H9 (cell line): ENCODE measurements around the gene IRAK1BP1. TPM values are rescaled to one million over a fixed set of nuclear protein-coding genes. Genes with fewer than 3 reads are reported as not detected.

Experiments used
- DNase-seq: peaks from one replicate; pipeline ENCODE4 v3.0.0-alpha.2; 2017
- H2AFZ ChIP-seq: one replicate; pipeline ENCODE4 v1.6.1; 2013; ENCODE audit warnings: mild to moderate bottlenecking, low read length, control low read depth, moderate library complexity
- H2AK5ac ChIP-seq: 2 replicates; pipeline ENCODE4 v1.6.1; 2013; ENCODE audit warnings: low read length, control low read depth, mixed read lengths; ENCODE audit not compliant: insufficient read length
- H2BK120ac ChIP-seq: one replicate; pipeline ENCODE4 v1.6.1; 2013; ENCODE audit warnings: low read depth, mild to moderate bottlenecking, low read length, control low read depth, inconsistent platforms; ENCODE audit not compliant: poor library complexity, severe bottlenecking
- H2BK12ac ChIP-seq: 2 replicates; pipeline ENCODE4 v1.6.1; 2013; ENCODE audit warnings: low read length, control low read depth, mixed read lengths, low read depth; ENCODE audit not compliant: insufficient read length
- H2BK15ac ChIP-seq: 2 replicates; pipeline ENCODE4 v1.6.1; 2013; ENCODE audit warnings: low read depth, low read length, control low read depth
- H2BK20ac ChIP-seq: one replicate; pipeline ENCODE4 v1.6.1; 2013; ENCODE audit warnings: low read depth, mild to moderate bottlenecking, low read length, control low read depth, inconsistent platforms; ENCODE audit not compliant: poor library complexity, severe bottlenecking
- H2BK5ac ChIP-seq: 2 replicates; pipeline ENCODE4 v1.6.1; 2013; ENCODE audit warnings: low read length, control low read depth, mixed read lengths; ENCODE audit not compliant: insufficient read length
- H3K14ac ChIP-seq: 2 replicates; pipeline ENCODE4 v1.6.1; 2013; ENCODE audit warnings: low read length, control low read depth; ENCODE audit not compliant: insufficient read depth
- H3K18ac ChIP-seq: 2 replicates; pipeline ENCODE4 v1.6.1; 2013; ENCODE audit warnings: low read depth, mild to moderate bottlenecking, mixed read lengths, low read length, control low read depth; ENCODE audit not compliant: insufficient read length
- H3K23ac ChIP-seq: 2 replicates; pipeline ENCODE4 v1.6.1; 2013; ENCODE audit warnings: low read length, control low read depth, mixed read lengths, low read depth; ENCODE audit not compliant: insufficient read length
- H3K23me2 ChIP-seq: 2 replicates; pipeline ENCODE4 v1.6.1; 2013; ENCODE audit warnings: low read depth, mild to moderate bottlenecking, mixed read lengths, low read length, control low read depth; ENCODE audit not compliant: insufficient read length, poor library complexity, severe bottlenecking
- H3K27ac ChIP-seq: 2 replicates; pipeline ENCODE4 v1.5.1; 2013; ENCODE audit warnings: low read length, control low read depth, mixed read lengths, low read depth; ENCODE audit not compliant: insufficient read length
- H3K27me3 ChIP-seq: 2 replicates; pipeline ENCODE4 v1.6.1; 2013; ENCODE audit warnings: low read length, control low read depth, inconsistent platforms; ENCODE audit not compliant: insufficient read depth
- H3K4ac ChIP-seq: 2 replicates; pipeline ENCODE4 v1.6.1; 2013; ENCODE audit warnings: low read depth, mild to moderate bottlenecking, control low read depth, inconsistent platforms, low read length, moderate library complexity
- H3K4me1 ChIP-seq: 2 replicates; pipeline ENCODE4 v1.6.1; 2013; ENCODE audit warnings: low read length, control low read depth, inconsistent platforms; ENCODE audit not compliant: insufficient read depth
- H3K4me2 ChIP-seq: 2 replicates; pipeline ENCODE4 v1.6.1; 2013; ENCODE audit warnings: low read length, control low read depth, mixed read lengths; ENCODE audit not compliant: insufficient read length, insufficient read depth
- H3K56ac ChIP-seq: 2 replicates; pipeline ENCODE4 v1.6.1; 2013; ENCODE audit warnings: low read depth, mild to moderate bottlenecking, mixed read lengths, low read length, control low read depth; ENCODE audit not compliant: insufficient read length
- H3K79me1 ChIP-seq: 2 replicates; pipeline ENCODE4 v1.6.1; 2013; ENCODE audit warnings: low read depth, mild to moderate bottlenecking, moderate library complexity, low read length, control low read depth, inconsistent platforms; ENCODE audit not compliant: insufficient read depth, poor library complexity, severe bottlenecking
- H3K79me2 ChIP-seq: 2 replicates; pipeline ENCODE4 v1.6.1; 2013; ENCODE audit warnings: low read length, control low read depth, inconsistent platforms; ENCODE audit not compliant: insufficient read depth
- H3K9ac ChIP-seq: 2 replicates; pipeline ENCODE4 v1.6.1; 2013; ENCODE audit warnings: low read length, control low read depth, mixed read lengths; ENCODE audit not compliant: insufficient read length; ENCODE audit errors: extremely low read depth
- H3K9me3 ChIP-seq: one replicate; pipeline ENCODE4 v1.6.1; 2013; ENCODE audit warnings: low read depth, low read length, inconsistent platforms; ENCODE audit not compliant: control insufficient read depth
- H3T11ph ChIP-seq: one replicate; pipeline ENCODE4 v1.6.1; 2013; ENCODE audit warnings: mild to moderate bottlenecking, low read length, control low read depth, inconsistent platforms
- H4K20me1 ChIP-seq: one replicate; pipeline ENCODE4 v1.6.1; 2013; ENCODE audit not compliant: control insufficient read depth, insufficient read length, insufficient read depth
- H4K5ac ChIP-seq: 2 replicates; pipeline ENCODE4 v1.6.1; 2013; ENCODE audit warnings: low read depth, mild to moderate bottlenecking, mixed read lengths, low read length, control low read depth; ENCODE audit not compliant: insufficient read length
- H4K8ac ChIP-seq: replicated peaks from 2 replicates; pipeline ENCODE4 v1.6.1; 2013; ENCODE audit warnings: low read length, control low read depth, mixed read lengths, low read depth; ENCODE audit not compliant: insufficient read length
- H4K91ac ChIP-seq: 2 replicates; pipeline ENCODE4 v1.6.1; 2013; ENCODE audit warnings: low read depth, mild to moderate bottlenecking, moderate library complexity, mixed read lengths, low read length, control low read depth; ENCODE audit not compliant: insufficient read length
- H3K27ac Mint-ChIP-seq, 3 experiments: 2 replicates in 2 of 3; 3 replicates in 1 of 3; pipeline ENCODE4 v1.8.0; 2020 to 2021; ENCODE audit warnings: mixed read lengths in 3 of 3, mild to moderate bottlenecking in 1 of 3, moderate library complexity in 1 of 3
- H3K27me3 Mint-ChIP-seq: 2 replicates; pipeline ENCODE4 v1.8.0; 2021; ENCODE audit warnings: low read depth, mild to moderate bottlenecking, moderate library complexity, mixed read lengths
- H3K36me3 Mint-ChIP-seq, 3 experiments: 2 replicates in 2 of 3; 3 replicates in 1 of 3; pipeline ENCODE4 v1.8.0; 2020 to 2021; ENCODE audit warnings: low read depth in 3 of 3, mixed read lengths in 3 of 3; ENCODE audit not compliant: insufficient read depth in 1 of 3
- H3K4me1 Mint-ChIP-seq, 2 experiments: 2 replicates each; pipeline ENCODE4 v1.8.0; 2020; ENCODE audit warnings: mixed read lengths in 2 of 2
- H3K4me3 Mint-ChIP-seq, 2 experiments: 2 replicates in 1 of 2; 3 replicates in 1 of 2; pipeline ENCODE4 v1.8.0; 2020 to 2021; ENCODE audit warnings: mild to moderate bottlenecking in 2 of 2, mixed read lengths in 2 of 2, moderate library complexity in 1 of 2
- H3K9me3 Mint-ChIP-seq, 2 experiments: 2 replicates in 1 of 2; 3 replicates in 1 of 2; pipeline ENCODE4 v1.8.0; 2020; ENCODE audit warnings: mild to moderate bottlenecking in 2 of 2, mixed read lengths in 2 of 2, moderate library complexity in 1 of 2
- CTCF ChIP-seq: fragments of 200-600 bp; sonication (generic); conservative IDR thresholded peaks from 3 replicates; pipeline ENCODE4 v1.8.0; 2021; ENCODE audit warnings: antibody characterized with exemption, mild to moderate bottlenecking
- WGBS: extraction: QIAGEN DNeasy Blood & Tissue Kit; methylation state at CpG from one replicate; pipeline ENCODE4 v1.1.7; 2013; ENCODE audit warnings: missing lambda C conversion rate, low lambda C conversion rate, mixed read lengths; ENCODE audit not compliant: insufficient read length; ENCODE audit errors: extremely low coverage; 5-methylcytosine and 5-hydroxymethylcytosine counted together
- total RNA-seq: library from RNA; stranded (reverse); gene quantifications from 2 replicates; pipeline ENCODE4 v1.2.1, GENCODE V29; 2021

Gene IRAK1BP1
- total RNA-seq, 1 experiment from 2014 or later, result 3.8 TPM

GRCh38 chr6:78831492-78831891, 35.9 kb upstream of the IRAK1BP1 start:
- WGBS, result no CpG with 5 or more reads among the region's 2 CpGs

More at GRCh38 chr6:78831492-78831891, 35.9 kb upstream of the IRAK1BP1 start:
- Mint-ChIP-seq H3K9me3 (no peaks in the 10 kb centered on the region), H3K27me3 (no peaks in the 10 kb centered on the region), H3K36me3 (no peaks in the 10 kb centered on the region), H3K4me1 (no peaks in the 10 kb centered on the region), H3K27ac (no peak overlapping the region), H3K4me3 (no peak overlapping the region)
- Histone ChIP-seq H3K14ac (no peak overlapping the region), H3K18ac (no peak overlapping the region), H2AFZ (no peak overlapping the region), H3K4me1 (no peaks in the 10 kb centered on the region), H3K56ac (no peak overlapping the region), H2BK5ac (no peak overlapping the region), H3K23me2 (no peaks in the 10 kb centered on the region), H3K79me2 (no peaks in the 10 kb centered on the region), H3T11ph (no peak overlapping the region), H4K20me1 (no peaks in the 10 kb centered on the region), H4K8ac (no peak overlapping the region), H3K27me3 (no peaks in the 10 kb centered on the region), H3K9ac (no peak overlapping the region), H2BK15ac (no peak overlapping the region), H2BK120ac (no peak overlapping the region), H3K23ac (no peak overlapping the region), H3K27ac (no peak overlapping the region), H3K4ac (no peak overlapping the region), H2BK20ac (no peak overlapping the region), H3K4me2 (no peak overlapping the region), H3K9me3 (no peaks in the 10 kb centered on the region), H4K5ac (no peak overlapping the region), H2AK5ac (no peak overlapping the region), H4K91ac (no peak overlapping the region), H3K79me1 (no peaks in the 10 kb centered on the region), H2BK12ac (no peak overlapping the region)
- TF ChIP-seq CTCF, result no peak
- DNase-seq, result no peak
